ENCODE data around the gene PDE4B. TPM values are rescaled to one million over a fixed set of nuclear protein-coding genes. Genes with fewer than 3 reads are reported as not detected.

Gene PDE4B
- total RNA-seq, 1 experiment from 2014 or later = 3.3 TPM

- CTCF ChIA-PET = no interaction called here
- Mint-ChIP-seq H3K9me3 (ENCODE audit: unreplicated experiment) (no peaks in the 10 kb centered on the region), H3K4me3 (ENCODE audit: unreplicated experiment) (no peak overlapping the region), H3K27ac (ENCODE audit: low read depth, unreplicated experiment) (no peak overlapping the region), H3K4me1 (ENCODE audit: insufficient read depth, unreplicated experiment) (no peaks in the 10 kb centered on the region), H3K27me3 (ENCODE audit: insufficient read depth, unreplicated experiment) (peaks cover 78% of the 10 kb centered on the region), H3K36me3 (ENCODE audit: insufficient read depth, unreplicated experiment) (no peaks in the 10 kb centered on the region)
- BruUV-seq (replicated peaks) = no TSS peak
- no peak for DNase-seq (ENCODE audit: unreplicated experiment)
- intact Hi-C loops (cut with micrococcal nuclease) = no loop called here
- POLR2A ChIA-PET = no interaction called here
- TF ChIP-seq CTCF (IDR thresholded peaks at IDR 0.05; ENCODE audit: unreplicated experiment) = no peak
Observed at GRCh38 chr1:66083003-66083402, 290.3 kb downstream of the PDE4B start.

GRCh38 chr1:66084442-66084841 is 291.7 kb downstream of the PDE4B start:
- BruUV-seq (replicated peaks) = no TSS peak
- no peaks in the 10 kb centered on the region for H3K36me3 Mint-ChIP-seq (ENCODE audit: insufficient read depth, unreplicated experiment)
- CTCF ChIA-PET = no interaction called here
- no peak overlapping the region for H3K27ac Mint-ChIP-seq (ENCODE audit: low read depth, unreplicated experiment)
- POLR2A ChIA-PET = no interaction called here
- peaks cover 64% of the 10 kb centered on the region for H3K27me3 Mint-ChIP-seq (ENCODE audit: insufficient read depth, unreplicated experiment)
- H3K9me3 Mint-ChIP-seq (ENCODE audit: unreplicated experiment) = no peaks in the 10 kb centered on the region
- H3K4me3 Mint-ChIP-seq (ENCODE audit: unreplicated experiment) = no peak overlapping the region
- no peak for DNase-seq (ENCODE audit: unreplicated experiment)
- no peaks in the 10 kb centered on the region for H3K4me1 Mint-ChIP-seq (ENCODE audit: insufficient read depth, unreplicated experiment)
- TF ChIP-seq CTCF (IDR thresholded peaks at IDR 0.05; ENCODE audit: unreplicated experiment) = no peak
- intact Hi-C loops (cut with micrococcal nuclease) = no loop called here

- Mint-ChIP-seq H3K27ac (ENCODE audit: low read depth, unreplicated experiment) (no peak overlapping the region), H3K4me1 (ENCODE audit: insufficient read depth, unreplicated experiment) (no peaks in the 10 kb centered on the region), H3K9me3 (ENCODE audit: unreplicated experiment) (no peaks in the 10 kb centered on the region), H3K4me3 (ENCODE audit: unreplicated experiment) (no peak overlapping the region), H3K36me3 (ENCODE audit: insufficient read depth, unreplicated experiment) (no peaks in the 10 kb centered on the region), H3K27me3 (ENCODE audit: insufficient read depth, unreplicated experiment) (peaks cover 53% of the 10 kb centered on the region)
- POLR2A ChIA-PET = no interaction called here
- intact Hi-C loops (cut with micrococcal nuclease) = no loop called here
- no TSS peak for BruUV-seq (replicated peaks)
- CTCF ChIA-PET = interaction anchor here (0.8 kb wide), 1 partner anchor 33 kb away, joined by 3 read pairs; no protein-coding TSS in a partner anchor
- DNase-seq (ENCODE audit: unreplicated experiment) = no peak
- TF ChIP-seq CTCF (IDR thresholded peaks at IDR 0.05; ENCODE audit: unreplicated experiment) = no peak
Observed at GRCh38 chr1:66085600-66085999, 292.9 kb downstream of the PDE4B start.

GRCh38 chr1:66088787-66089186 is 296.1 kb downstream of the PDE4B start:
- TF ChIP-seq CTCF (IDR thresholded peaks at IDR 0.05; ENCODE audit: unreplicated experiment) = no peak
- no peak overlapping the region for H3K27ac Mint-ChIP-seq (ENCODE audit: low read depth, unreplicated experiment)
- no TSS peak for BruUV-seq (replicated peaks)
- H3K27me3 Mint-ChIP-seq (ENCODE audit: insufficient read depth, unreplicated experiment) = peaks cover 25% of the 10 kb centered on the region
- ChIA-PET CTCF (no interaction called here), POLR2A (interaction anchor here (0.6 kb wide), 1 partner anchor 589 kb away, joined by 3 read pairs; no protein-coding TSS in a partner anchor)
- H3K4me1 Mint-ChIP-seq (ENCODE audit: insufficient read depth, unreplicated experiment) = no peaks in the 10 kb centered on the region
- intact Hi-C loops (cut with micrococcal nuclease) = no loop called here
- no peak for DNase-seq (ENCODE audit: unreplicated experiment)
- H3K36me3 Mint-ChIP-seq (ENCODE audit: insufficient read depth, unreplicated experiment) = no peaks in the 10 kb centered on the region
- H3K4me3 Mint-ChIP-seq (ENCODE audit: unreplicated experiment) = no peak overlapping the region
- no peaks in the 10 kb centered on the region for H3K9me3 Mint-ChIP-seq (ENCODE audit: unreplicated experiment)

Data from MCF 10A (cell line).